Activated CD4-positive, alpha-beta memory T cell treated with anti-CD3 and anti-CD28 coated beads, Interleukin-2, amount 10 ng/mL, durations not matched to agents 7 days and 5 days (primary cell): ENCODE results near the gene EWSR1. TPM values are rescaled to one million over a fixed set of nuclear protein-coding genes. Genes with fewer than 3 reads are reported as not detected.

ENCODE experiments used
- CTCF ChIA-PET: fragments of 350-600 bp; sonication (Branson Sonifier 250); formaldehyde crosslinking; loops from one replicate; lab custom pipeline; 2021; ENCODE audit warnings: antibody characterized with exemption, inconsistent platforms; lab: Charles Lee
- POLR2A ChIA-PET: fragments of 350-600 bp; sonication (Branson Sonifier 250); formaldehyde crosslinking; loops from one replicate; lab custom pipeline; 2021; ENCODE audit warnings: antibody characterized with exemption; lab: Charles Lee
- DNase-seq: peaks from one replicate; pipeline ENCODE4 v3.0.0-alpha.2; 2020
- H3K27ac Mint-ChIP-seq: one replicate; pipeline ENCODE4 v1.8.0; 2021; ENCODE audit warnings: mild to moderate bottlenecking, mixed read lengths
- H3K27me3 Mint-ChIP-seq: one replicate; pipeline ENCODE4 v1.8.0; 2021; ENCODE audit warnings: mixed read lengths
- H3K36me3 Mint-ChIP-seq: one replicate; pipeline ENCODE4 v1.8.0; 2021; ENCODE audit warnings: low read depth, mixed read lengths
- H3K4me1 Mint-ChIP-seq: one replicate; pipeline ENCODE4 v1.8.0; 2021; ENCODE audit warnings: mixed read lengths
- H3K4me3 Mint-ChIP-seq: one replicate; pipeline ENCODE4 v1.8.0; 2021; ENCODE audit warnings: mild to moderate bottlenecking, mixed read lengths
- H3K9me3 Mint-ChIP-seq: one replicate; pipeline ENCODE4 v1.8.0; 2021; ENCODE audit warnings: mixed read lengths
- total RNA-seq, 2 experiments: library from RNA; stranded (reverse); gene quantifications; one replicate each; pipeline ENCODE4 v1.2.3, GENCODE V29; 2021

Gene EWSR1
- total RNA-seq, 2 experiments from 2014 or later = 308 to 311 TPM

DNA sequence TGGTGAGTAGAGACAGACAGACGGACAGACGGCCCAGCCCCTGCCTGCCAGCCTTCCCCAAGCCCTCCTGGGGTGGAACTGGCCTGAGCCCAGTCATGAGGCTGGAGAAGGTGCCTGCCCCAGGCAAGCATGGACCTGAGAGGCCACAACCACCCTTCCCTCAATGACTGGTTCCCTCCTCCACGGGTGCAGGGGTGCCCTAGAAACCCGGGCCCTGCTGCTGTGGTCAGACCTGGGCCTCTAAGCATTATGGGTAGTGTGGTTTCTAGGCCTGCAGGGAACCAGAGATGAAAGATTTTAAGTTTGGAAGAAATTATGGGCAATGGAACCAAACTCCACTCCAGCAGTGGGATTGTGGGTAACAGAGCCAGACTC, 13.8 kb upstream of the EWSR1 start:
- Mint-ChIP-seq H3K27ac (no peak overlapping the region), H3K4me3 (no peak overlapping the region), H3K36me3 (no peaks in the 10 kb centered on the region), H3K9me3 (no peaks in the 10 kb centered on the region), H3K27me3 (peaks cover 5% of the 10 kb centered on the region), H3K4me1 (peaks cover 6% of the 10 kb centered on the region)
- ChIA-PET POLR2A (no interaction called here), CTCF (no interaction called here)
- no peak for DNase-seq

DNA sequence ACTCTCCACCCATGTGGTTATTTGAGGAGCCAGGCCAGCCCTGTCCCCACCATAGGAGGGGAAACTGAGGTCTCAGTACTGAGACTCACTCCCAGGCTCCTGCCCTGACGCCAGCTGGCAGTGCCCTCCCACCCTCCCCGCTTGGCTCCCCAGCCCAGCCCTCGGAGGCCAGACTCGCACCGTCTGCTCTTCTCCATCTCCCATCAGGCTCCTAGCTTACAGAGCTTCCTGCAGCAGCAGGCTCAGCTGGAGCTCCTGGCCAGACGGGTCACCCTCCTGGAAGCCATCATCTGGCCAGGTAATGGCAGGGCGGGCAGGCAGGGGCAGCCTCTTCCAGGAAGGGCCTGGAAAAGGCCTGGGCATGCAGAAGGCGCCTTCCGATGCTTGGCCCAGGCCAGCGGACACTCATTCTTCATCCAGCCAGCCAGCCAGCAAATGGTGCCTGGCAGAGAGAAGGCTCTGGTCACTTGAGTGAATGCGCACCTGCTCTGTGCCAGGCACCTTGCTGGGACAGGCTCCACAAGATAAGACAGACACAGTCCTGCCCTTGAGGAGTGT, 12.9 kb upstream of the EWSR1 start:
- no peak for DNase-seq
- Mint-ChIP-seq H3K36me3 (peaks cover 2% of the 10 kb centered on the region), H3K9me3 (no peaks in the 10 kb centered on the region), H3K27me3 (peaks cover 5% of the 10 kb centered on the region), H3K4me3 (no peak overlapping the region), H3K4me1 (peaks cover 6% of the 10 kb centered on the region), H3K27ac (no peak overlapping the region)
- CTCF ChIA-PET = no interaction called here
- POLR2A ChIA-PET = interaction anchor here (4.2 kb wide), 1 partner anchor 12 kb away, joined by 17 read pairs; the partner anchor contains the start of genes EWSR1 and RHBDD3

- Mint-ChIP-seq H3K4me3 (no peak overlapping the region), H3K27me3 (peaks cover 5% of the 10 kb centered on the region), H3K36me3 (peaks cover 2% of the 10 kb centered on the region), H3K9me3 (no peaks in the 10 kb centered on the region), H3K4me1 (peaks cover 6% of the 10 kb centered on the region), H3K27ac (no peak overlapping the region)
- no peak for DNase-seq
- POLR2A ChIA-PET = interaction anchor here (4.2 kb wide), 1 partner anchor 11 kb away, joined by 17 read pairs; the partner anchor contains the start of genes EWSR1 and RHBDD3
- CTCF ChIA-PET = interaction anchor here (0.6 kb wide), 1 partner anchor 582 kb away, joined by 3 read pairs; no protein-coding TSS in a partner anchor
Measured at GRCh38 chr22:29256606-29257325, 11.3 kb upstream of the EWSR1 start.

DNA sequence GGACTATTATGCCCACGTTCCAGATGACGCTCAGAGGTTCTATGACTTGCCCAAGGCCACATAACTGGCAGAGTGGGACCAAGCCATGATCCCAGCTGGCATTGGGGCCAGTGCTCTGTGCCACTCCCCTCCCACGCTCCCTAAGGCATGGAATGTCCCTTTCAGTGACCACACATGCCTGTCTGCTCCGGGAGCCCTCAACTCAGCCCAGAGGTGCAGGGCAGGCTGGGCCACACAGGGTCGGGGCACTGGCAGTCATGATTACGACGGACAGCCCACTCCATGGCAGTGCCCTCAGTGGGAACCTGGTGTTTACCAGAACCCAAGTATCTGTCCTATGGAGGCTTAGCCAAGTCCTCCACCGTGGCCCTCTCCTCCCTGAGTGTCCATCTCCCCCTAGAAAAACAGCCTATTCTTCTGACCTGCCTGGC, 10.3 kb upstream of the EWSR1 start:
- H3K9me3 Mint-ChIP-seq = no peaks in the 10 kb centered on the region

GRCh38 chr22:29258407-29259252, 9.4 kb upstream of the EWSR1 start:
- ChIA-PET CTCF (no interaction called here), POLR2A (interaction anchor here (0.7 to 4.2 kb wide), 2 partner anchors 9 to 10 kb away, joined by 3 to 17 read pairs; partner anchors contain the start of genes EWSR1 and RHBDD3)
- no peak overlapping the region for H3K4me3 Mint-ChIP-seq
- peaks cover 6% of the 10 kb centered on the region for H3K4me1 Mint-ChIP-seq
- DNase-seq = no peak
- H3K27ac Mint-ChIP-seq = no peak overlapping the region
- H3K9me3 Mint-ChIP-seq = no peaks in the 10 kb centered on the region
- no peaks in the 10 kb centered on the region for H3K27me3 Mint-ChIP-seq
- H3K36me3 Mint-ChIP-seq = peaks cover 2% of the 10 kb centered on the region

More for the DNA sequence above, 10.3 kb upstream of the EWSR1 start:
- CTCF ChIA-PET = no interaction called here
- Mint-ChIP-seq H3K4me3 (no peak overlapping the region), H3K36me3 (peaks cover 2% of the 10 kb centered on the region), H3K27ac (no peak overlapping the region), H3K27me3 (peaks cover 2% of the 10 kb centered on the region), H3K4me1 (peaks cover 6% of the 10 kb centered on the region)
- POLR2A ChIA-PET = interaction anchor here (0.7 to 4.2 kb wide), 2 partner anchors 9 to 10 kb away, joined by 3 to 17 read pairs; partner anchors contain the start of genes EWSR1 and RHBDD3
- no peak for DNase-seq

DNA sequence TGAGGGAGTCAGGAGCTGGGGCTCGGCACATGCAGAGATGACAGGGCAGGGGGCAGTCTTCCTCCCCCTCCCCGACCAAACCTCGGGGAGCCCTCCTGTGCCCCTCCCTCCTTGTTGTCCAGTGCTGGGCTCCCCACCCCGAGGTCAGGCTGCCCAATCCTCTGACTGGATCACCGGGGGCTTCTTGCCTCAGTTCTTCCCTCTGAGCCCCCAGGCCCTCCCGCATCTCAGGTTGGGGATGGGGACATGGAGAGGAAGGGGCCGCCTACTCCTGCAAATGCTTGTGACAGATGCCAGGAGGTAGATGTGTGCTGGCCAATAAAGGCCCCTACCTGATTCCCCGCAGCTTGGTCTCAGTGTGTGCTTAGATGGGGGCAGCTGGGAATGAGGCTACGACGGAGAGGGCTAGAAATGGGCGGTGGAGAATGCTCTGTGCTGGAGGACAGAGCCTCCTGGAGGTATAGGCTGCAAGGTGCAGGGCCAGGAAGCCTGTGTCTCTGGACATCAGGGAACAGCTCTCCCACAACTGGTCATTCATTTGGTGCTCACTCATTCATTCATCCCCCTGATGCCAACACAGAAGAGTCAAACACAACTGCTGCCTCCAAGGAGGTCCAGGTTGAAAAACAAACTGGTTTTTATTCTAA, 8.7 kb upstream of the EWSR1 start:
- H3K4me3 Mint-ChIP-seq = no peak overlapping the region
- DNase-seq = no peak

GRCh38 chr22:29260031-29260560, 8.0 kb upstream of the EWSR1 start:
- ChIA-PET CTCF (no interaction called here), POLR2A (no interaction called here)
- Mint-ChIP-seq H3K9me3 (no peaks in the 10 kb centered on the region), H3K4me1 (peaks cover 2% of the 10 kb centered on the region), H3K27me3 (no peaks in the 10 kb centered on the region), H3K36me3 (peaks cover 2% of the 10 kb centered on the region), H3K4me3 (no peak overlapping the region), H3K27ac (no peak overlapping the region)
- DNase-seq = no peak

More for the DNA sequence above, 8.7 kb upstream of the EWSR1 start:
- Mint-ChIP-seq H3K27me3 (no peaks in the 10 kb centered on the region), H3K4me1 (peaks cover 6% of the 10 kb centered on the region), H3K36me3 (peaks cover 2% of the 10 kb centered on the region), H3K27ac (no peak overlapping the region), H3K9me3 (no peaks in the 10 kb centered on the region)
- CTCF ChIA-PET = no interaction called here
- POLR2A ChIA-PET = interaction anchor here (4.2 kb wide), 1 partner anchor 8 kb away, joined by 17 read pairs; the partner anchor contains the start of genes EWSR1 and RHBDD3

GRCh38 chr22:29260601-29261315, 7.3 kb upstream of the EWSR1 start:
- no peak overlapping the region for H3K27ac Mint-ChIP-seq
- H3K4me3 Mint-ChIP-seq = no peak overlapping the region
- ChIA-PET POLR2A (no interaction called here), CTCF (no interaction called here)
- H3K4me1 Mint-ChIP-seq = peaks cover 2% of the 10 kb centered on the region
- H3K36me3 Mint-ChIP-seq = peaks cover 2% of the 10 kb centered on the region
- no peaks in the 10 kb centered on the region for H3K27me3 Mint-ChIP-seq
- no peaks in the 10 kb centered on the region for H3K9me3 Mint-ChIP-seq
- DNase-seq = no peak

GRCh38 chr22:29263791-29264276, 4.2 kb upstream of the EWSR1 start:
- Mint-ChIP-seq H3K4me3 (no peak overlapping the region), H3K4me1 (peaks cover 11% of the 10 kb centered on the region), H3K27me3 (no peaks in the 10 kb centered on the region), H3K9me3 (no peaks in the 10 kb centered on the region), H3K27ac (no peak overlapping the region), H3K36me3 (peaks cover 23% of the 10 kb centered on the region)
- DNase-seq = no peak
- ChIA-PET POLR2A (no interaction called here), CTCF (no interaction called here)

DNA sequence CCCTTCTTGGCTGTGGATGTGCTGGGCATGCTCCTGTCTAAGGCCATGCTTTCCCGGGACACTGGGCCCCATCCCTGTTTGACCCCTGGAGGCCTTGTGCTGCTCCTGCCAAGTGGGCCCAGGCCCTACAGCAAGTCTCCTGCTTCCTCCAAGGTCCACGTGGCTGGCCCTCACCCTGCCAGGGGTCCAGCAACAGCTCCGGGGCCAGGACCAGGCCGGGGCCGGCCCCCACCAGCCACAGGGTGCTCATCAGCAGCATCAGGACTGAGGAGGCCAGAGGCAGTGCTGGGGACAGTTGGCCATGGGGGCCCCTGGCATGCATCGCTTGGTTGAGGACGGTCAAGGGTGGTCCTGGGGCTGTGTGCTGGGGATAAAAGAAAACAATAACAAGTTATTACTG, 2.8 kb upstream of the EWSR1 start:
- peaks cover 36% of the 10 kb centered on the region for H3K36me3 Mint-ChIP-seq
- no peaks in the 10 kb centered on the region for H3K27me3 Mint-ChIP-seq
- ChIA-PET CTCF (no interaction called here), POLR2A (no interaction called here)
- no peak for DNase-seq
- H3K9me3 Mint-ChIP-seq = no peaks in the 10 kb centered on the region
- peaks cover 17% of the 10 kb centered on the region for H3K4me1 Mint-ChIP-seq
- no peak overlapping the region for H3K4me3 Mint-ChIP-seq
- H3K27ac Mint-ChIP-seq = no peak overlapping the region

DNA sequence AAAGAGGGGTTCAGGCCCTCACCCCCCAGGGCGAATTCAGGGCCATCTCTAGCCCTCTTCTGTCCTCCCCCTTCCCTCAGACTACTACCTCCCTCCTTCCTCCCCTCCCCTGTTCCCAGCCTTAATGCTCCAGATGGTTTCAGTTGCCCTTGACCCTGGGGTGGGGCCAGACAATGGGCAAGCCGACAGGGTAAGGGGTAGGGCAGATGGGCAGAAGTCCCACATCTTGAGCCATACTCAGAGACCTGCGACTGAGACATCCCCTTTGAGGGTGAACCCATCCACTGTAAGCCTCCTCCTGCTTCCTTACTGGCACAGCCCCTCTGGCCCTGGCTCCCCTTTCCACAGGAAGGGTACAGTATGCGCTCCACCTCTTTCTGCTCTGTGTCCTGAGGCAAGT, 2.1 kb upstream of the EWSR1 start:
- Mint-ChIP-seq H3K4me1 (peaks cover 23% of the 10 kb centered on the region), H3K4me3 (peak overlapping the region; percentile 94), H3K27me3 (no peaks in the 10 kb centered on the region), H3K9me3 (no peaks in the 10 kb centered on the region), H3K36me3 (peaks cover 42% of the 10 kb centered on the region), H3K27ac (peak overlapping the region; percentile 95)
- ChIA-PET CTCF (no interaction called here), POLR2A (interaction anchor here (0.8 to 2.9 kb wide), 2 partner anchors 8 to 11 kb away, joined by 5 to 17 read pairs; no protein-coding TSS in a partner anchor)
- DNase-seq = no peak
